HG03565 (cell line): Measurements from ENCODE around the gene LYSMD4.
A peak's percentile ranks its signal among the peaks of the same experiment; 100 is the strongest.

ENCODE experiments used
- ATAC-seq: cut with Tn5 transposase; IDR thresholded peaks from one replicate; pipeline ENCODE4 v1.9.1; 2021; ENCODE audit warnings: mild to moderate bottlenecking, moderate library complexity; ENCODE audit not compliant: unreplicated experiment

The LYSMD4 gene

GRCh38 chr15:99707473-99708270, 25.6 kb downstream of the LYSMD4 start:
- no peak for ATAC-seq

GRCh38 chr15:99706557-99707303, 26.5 kb downstream of the LYSMD4 start:
- no peak for ATAC-seq

- ATAC-seq = peak; percentile 59
Observed at GRCh38 chr15:99704444-99704838, 28.8 kb downstream of the LYSMD4 start.

- ATAC-seq = peak; percentile 45
Observed at GRCh38 chr15:99703603-99704443, 29.4 kb downstream of the LYSMD4 start.

- ATAC-seq = peak; percentile 1
Observed at GRCh38 chr15:99702895-99703602, 30.2 kb downstream of the LYSMD4 start.

- ATAC-seq = no peak
Observed at GRCh38 chr15:99696096-99696495, 37.1 kb downstream of the LYSMD4 start.

- ATAC-seq = no peak
Observed at GRCh38 chr15:99692825-99693224, 40.4 kb downstream of the LYSMD4 start.

GRCh38 chr15:99686290-99686689, 46.9 kb downstream of the LYSMD4 start:
- ATAC-seq = no peak

GRCh38 chr15:99683000-99683670, 50.1 kb downstream of the LYSMD4 start:
- no peak for ATAC-seq

GRCh38 chr15:99682455-99682854, 50.8 kb downstream of the LYSMD4 start:
- ATAC-seq = no peak

GRCh38 chr15:99681990-99682389, 51.2 kb downstream of the LYSMD4 start:
- ATAC-seq = no peak

- ATAC-seq = no peak
Observed at GRCh38 chr15:99680276-99680675, 53.0 kb downstream of the LYSMD4 start.

GRCh38 chr15:99677540-99678134, 55.6 kb downstream of the LYSMD4 start:
- ATAC-seq = peak; percentile 67
